GM21447 (cell line): Measurements from ENCODE around the gene EPHA2.

Source experiments
- ATAC-seq: cut with Tn5 transposase; IDR thresholded peaks from one replicate; pipeline ENCODE4 v1.9.1; 2021; ENCODE audit not compliant: unreplicated experiment

The EPHA2 gene

DNA sequence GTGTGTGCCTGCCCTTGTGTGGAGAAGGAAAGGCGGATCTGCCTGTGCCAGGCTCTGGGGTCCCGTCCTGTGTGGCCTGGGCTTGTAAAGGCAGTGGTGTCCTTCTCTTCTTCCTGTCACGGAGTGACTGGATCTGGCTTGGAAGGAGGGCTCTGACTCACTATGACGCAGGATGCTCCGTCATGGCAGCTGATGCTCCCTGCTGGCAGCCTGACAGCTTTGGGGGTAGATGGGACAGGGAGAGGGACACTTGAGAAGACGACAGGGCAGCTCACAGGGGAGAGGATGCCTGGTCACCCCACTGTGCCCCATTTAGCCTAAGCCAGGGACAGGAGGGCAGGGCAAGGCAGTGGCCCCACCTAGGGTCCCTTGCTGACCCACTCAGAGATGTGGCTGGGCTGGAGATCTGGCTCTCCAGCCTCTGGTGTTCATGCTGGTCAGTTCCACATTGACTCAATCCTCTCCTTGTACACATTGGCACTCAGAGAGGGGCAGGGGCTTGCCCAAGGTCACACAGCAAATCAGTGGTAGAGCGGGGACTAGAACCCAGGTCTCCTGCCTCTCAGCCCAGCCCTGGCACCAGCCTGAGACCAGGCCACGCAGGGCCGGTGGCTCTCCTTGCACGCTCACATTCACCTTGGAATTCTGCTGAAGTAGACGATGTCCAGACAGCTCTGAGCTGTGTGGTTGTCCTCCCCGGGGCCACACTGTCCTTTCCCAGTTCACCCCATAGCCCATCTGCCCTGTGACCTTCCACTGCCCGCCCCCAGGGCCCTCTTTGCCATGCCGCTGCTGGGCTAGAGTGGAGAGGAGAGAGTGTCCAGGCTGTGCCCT, 79.6 kb downstream of the EPHA2 start:
- no peak for ATAC-seq

DNA sequence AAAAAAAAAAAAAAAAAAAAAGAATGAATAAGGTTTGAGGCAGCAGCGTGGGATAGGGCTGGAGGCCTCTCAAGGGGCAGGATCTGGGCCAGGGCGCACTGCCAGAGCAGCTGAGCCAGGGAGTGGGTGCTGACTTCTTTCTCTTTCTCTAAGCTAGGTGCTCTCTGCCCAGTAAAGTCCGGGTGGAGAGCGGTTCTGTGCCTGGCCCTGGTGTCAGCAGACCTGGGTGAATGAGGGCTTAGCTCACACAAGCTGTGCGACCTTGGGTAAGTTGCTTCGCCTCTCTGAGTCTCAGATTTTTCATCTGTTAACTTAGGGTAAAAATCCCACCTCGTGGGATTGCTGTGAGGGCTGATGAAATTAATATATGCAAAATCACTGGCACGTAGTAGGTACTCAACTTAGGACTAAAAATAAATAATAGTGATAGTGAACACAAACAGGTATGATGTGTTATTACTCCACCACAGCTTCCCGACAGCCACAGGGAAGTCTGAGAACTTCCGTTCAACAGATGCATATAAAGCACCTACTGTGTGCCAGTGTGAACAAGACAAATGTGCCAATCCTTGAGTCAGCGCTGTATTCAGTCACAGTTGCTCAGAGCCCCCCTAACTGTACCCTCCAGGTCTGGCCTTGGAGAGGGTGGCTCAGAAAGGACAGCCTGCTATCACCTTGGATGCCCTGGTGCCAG, 80.4 kb downstream of the EPHA2 start:
- ATAC-seq, result no peak
